SK-N-SH (cell line): ENCODE results near the gene PPAN.

ENCODE experiments used
- GABPA ChIP-seq: IDR thresholded peaks from 2 replicates; pipeline ENCODE4 v1.4.0; 2012; ENCODE audit warnings: low read depth, mild to moderate bottlenecking
- SIN3A ChIP-seq: IDR thresholded peaks from 2 replicates; pipeline ENCODE4 v1.6.1; 2012; ENCODE audit warnings: low read depth, mild to moderate bottlenecking, low read length, moderate library complexity, borderline replicate concordance
- USF1 ChIP-seq: IDR thresholded peaks from 2 replicates; pipeline ENCODE4 v1.4.0; 2012; ENCODE audit warnings: low read depth, borderline replicate concordance

- TF ChIP-seq SIN3A, result no peak
- TF ChIP-seq USF1, result no peak
- TF ChIP-seq GABPA, result no peak
These were observed 44.3 kb upstream of the PPAN start for GRCh38 chr19:10061717-10062310.
